Dedifferentiated amniotic fluid mesenchymal stem cell (primary cell): Measurements from ENCODE around the gene FAM25A.
"Not testable (repeated sequence)": the region's sequence is repeated elsewhere in the genome, so short reads cannot be mapped to it uniquely, and the experiment has no call there.

Experiments
- DNase-seq: peaks from one replicate; pipeline ENCODE4 v3.0.0-alpha.2; 2016; ENCODE audit errors: extremely low spot score

The FAM25A gene

DNA sequence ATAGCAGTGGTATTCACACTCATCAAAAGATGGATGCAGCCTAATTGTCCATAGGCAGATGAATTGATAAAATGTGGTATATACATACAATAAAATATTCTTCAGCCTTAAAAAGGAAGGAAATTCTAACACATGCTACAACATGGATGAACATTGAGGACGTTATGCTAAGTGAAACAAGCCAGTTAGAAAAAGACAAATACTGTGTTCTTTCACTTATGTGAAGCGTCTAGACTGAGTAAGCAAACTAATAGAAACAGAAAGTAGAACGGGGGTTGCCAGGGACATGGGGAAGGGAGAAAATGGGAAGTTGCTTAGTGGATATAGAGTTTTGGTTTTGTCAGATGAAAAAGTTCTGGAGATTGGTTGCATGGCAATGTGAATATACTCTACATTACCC lies 6.6 kb upstream of the FAM25A start:
- not testable (repeated sequence) for DNase-seq

GRCh38 chr10:87014986-87015716 lies 4.9 kb upstream of the FAM25A start:
- DNase-seq, result not testable (repeated sequence)

DNA sequence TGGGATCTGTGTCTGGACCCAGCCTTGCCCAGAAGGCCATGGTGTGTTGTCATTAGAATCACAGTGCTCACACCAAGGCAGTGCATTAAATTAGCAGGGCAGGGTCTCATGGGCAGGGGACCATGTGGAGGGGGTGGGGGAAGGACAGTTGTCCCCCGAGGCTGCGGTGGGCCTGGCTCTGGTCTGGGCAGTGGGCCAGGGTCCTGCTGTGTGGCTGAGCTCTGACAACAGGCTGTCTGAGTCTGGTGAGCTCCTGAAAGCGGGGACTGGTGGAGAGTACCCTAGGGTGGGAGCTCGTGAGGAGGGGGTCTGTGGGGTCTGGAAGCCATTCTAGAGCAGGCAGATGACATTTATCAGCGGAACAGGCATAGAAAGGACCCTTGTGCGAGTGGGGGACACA lies 2.0 kb upstream of the FAM25A start:
- DNase-seq, result not testable (repeated sequence)

- not testable (repeated sequence) for DNase-seq
Measured at GRCh38 chr10:87019066-87019465, 1.0 kb upstream of the FAM25A start.

DNA sequence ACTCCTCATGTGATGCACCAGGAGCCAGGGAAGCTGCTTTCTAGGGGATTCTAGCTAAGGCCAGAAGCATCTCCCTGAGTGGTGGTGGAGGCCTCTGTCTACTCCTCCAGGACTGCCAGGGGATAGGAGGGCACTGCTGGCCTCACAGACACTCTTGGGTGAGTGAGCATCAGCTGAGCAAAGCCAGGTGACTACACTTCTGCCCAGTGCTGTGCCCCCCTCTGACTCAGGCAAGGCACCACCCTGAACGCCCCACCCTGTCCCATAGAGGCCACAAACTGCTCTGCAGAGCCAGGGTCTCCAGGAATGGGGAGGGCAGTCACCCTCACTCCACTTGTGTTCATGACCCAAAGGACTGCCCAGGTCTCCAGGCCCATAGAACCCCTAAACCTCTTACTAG lies 590 bp upstream of the FAM25A start:
- not testable (repeated sequence) for DNase-seq

DNA sequence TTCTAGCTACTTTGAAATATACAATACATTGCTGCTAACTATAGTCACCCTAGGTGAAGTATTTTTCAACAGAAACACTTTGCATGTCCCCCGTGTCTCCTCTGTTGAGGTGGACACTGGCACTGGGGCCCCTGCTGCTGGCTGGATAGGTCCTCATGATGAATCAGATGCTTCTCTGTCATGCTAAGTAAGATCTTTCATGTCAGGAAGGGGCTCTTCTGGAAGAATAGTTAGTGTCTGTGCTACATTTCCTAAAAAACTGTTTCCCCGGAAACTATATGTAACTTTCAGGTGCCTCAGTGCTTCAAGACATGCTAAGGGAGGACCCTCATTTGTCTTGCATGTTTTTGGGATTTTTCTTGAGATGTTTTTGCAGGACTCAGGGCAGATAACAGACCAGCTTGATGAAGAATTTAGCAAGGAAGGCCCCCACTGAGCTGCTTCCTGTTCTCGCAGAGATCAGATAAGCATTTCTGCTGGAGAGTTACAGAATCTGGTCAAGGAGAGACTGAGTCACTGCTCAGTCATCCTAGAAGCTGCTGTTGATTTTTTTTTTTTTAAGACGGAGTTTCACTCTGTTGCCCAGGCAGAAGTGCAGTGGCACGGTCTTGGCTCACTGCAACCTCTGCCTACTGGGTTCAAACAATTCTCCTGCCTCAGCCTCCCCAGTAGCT lies 5.3 kb downstream of the FAM25A start:
- DNase-seq, result peak; percentile 67

DNA sequence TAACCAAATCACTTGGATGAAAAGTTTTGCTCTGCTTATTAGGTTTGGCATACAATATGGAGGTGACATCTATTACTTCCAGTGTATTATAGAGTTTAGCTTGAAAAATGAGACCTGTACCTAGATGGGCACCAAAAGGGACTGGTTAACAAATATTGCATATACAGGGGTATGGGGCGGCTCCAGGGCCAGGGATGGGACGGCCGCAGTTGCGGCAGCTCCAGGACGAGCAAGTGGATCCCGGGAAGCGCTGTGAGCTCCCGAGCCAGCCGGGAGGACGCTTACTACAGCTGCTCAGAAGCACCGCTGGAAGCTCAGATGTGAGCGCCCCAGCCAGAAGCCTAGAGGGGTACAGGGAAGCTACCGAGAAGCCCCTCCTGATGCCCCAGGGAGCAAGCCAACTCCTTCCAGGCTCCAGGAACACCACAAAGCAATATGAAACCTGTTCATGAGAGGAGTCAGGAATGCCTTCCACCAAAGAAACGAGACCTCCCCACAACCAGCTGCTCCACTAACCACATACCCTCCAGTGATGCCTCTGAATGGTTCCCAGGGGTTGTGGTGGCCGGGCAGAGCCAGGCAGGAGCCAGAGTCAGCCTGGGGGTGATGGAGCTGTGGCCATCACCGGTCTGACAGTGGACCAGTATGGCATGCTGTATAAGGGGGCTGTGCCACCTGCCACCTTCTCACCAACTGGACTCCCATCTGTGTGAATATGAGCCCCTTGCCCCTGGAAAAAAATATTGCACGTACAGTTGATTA lies 6.8 kb downstream of the FAM25A start:
- not testable (repeated sequence) for DNase-seq

DNA sequence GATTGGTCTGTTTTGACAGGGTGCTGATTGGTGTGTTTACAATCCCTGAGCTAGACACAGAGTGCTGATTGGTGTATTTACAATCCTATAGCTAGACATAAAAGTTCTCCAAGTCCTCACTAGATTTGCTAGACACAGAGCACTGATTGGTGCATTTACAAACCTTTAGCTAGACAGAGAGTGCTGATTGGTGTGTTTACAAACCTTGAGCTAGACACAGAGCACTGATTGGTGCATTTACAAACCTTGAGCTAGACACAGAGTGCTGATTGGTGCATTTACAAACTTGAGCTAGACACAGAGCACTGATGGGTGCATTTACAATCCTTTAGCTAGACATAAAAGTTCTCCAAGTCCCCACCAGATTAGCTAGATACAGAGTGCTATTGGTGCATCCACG lies 10.3 kb downstream of the FAM25A start:
- DNase-seq, result not testable (repeated sequence)

- DNase-seq, result no peak
Measured at GRCh38 chr10:87030912-87031635, 11.0 kb downstream of the FAM25A start.

DNA sequence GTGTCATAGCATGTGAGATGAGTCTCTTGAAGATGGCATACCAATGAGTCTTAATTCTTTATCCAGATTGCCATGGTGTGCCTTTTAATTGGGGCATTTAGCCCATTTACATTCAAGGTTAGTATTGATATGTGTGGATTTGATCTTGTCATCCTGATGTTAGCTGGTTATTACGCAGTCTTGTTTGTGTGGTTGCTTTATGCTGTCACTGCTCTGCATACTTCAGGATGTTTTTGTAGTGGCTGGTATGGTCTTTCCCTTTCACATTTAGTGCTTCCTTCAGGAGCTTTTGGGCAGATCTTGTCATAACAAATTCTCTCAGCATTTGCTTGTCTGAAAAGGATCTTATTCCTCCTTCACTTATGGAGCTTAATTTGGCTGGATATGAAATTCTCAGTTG lies 16.5 kb downstream of the FAM25A start:
- DNase-seq, result no peak

DNA sequence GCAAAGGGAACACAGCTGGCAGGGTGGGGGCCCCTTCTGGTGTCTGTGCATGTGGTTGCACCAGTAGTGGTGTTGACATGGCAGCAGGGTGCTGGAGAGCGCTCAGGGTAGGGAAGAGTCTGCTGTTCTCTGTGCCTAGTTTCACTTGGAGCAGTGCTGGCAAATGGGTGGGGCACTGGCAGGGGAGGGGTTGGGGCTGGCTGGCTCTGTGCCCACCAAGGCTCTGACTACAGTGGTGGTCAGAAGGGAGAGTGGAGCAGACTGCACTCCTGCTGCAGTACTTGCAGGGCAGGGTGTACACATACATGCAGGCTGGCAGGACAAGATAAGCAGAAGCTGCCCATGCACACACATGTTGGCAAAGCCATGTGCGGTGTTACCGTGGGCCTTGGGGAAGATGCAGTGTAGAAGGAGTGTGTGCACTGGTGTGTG lies 18.2 kb downstream of the FAM25A start:
- DNase-seq, result no peak

DNA sequence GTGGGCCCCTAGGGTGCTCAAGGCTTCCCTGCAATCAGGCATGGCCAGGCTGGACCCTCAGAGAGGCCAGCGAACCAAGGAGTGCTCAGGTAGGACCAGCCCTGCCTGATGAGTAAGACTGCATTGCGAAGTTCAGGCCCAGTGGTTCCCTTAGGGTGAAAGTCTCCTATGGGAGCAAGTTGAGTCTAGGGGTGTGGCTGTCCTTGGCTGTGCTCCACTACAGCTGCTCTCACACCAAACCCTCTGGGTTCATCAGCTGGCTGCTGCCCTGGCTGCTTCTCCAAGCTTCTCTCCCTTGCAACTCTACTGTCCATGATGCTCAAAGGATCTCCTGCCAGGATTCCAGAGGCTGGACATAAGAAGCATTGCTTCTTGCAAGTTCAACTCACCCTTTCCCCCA lies 18.7 kb downstream of the FAM25A start:
- DNase-seq, result no peak

DNA sequence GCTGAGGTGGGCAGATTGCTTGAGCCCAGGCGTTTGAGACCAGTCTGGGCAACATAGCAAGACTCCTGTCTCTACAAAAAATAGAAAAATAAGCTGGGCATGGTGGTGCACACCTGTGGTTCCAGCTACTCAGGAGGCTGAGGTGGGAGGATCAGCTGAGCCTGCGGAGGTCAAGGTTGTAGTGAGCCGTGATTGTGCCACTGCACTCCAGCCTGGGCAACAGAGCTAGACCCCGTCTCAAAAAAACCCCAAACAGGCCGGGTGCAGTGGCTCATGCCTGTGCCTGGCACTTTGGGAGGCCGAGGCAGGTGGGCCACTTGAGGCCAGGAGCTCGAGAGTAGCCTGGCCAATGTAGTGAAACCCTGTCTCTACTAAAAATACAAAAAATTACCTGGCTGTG lies 23.5 kb downstream of the FAM25A start:
- not testable (repeated sequence) for DNase-seq

- DNase-seq, result no peak
Measured at GRCh38 chr10:87045434-87045938, 25.4 kb downstream of the FAM25A start.

GRCh38 chr10:87053111-87053510 lies 33.0 kb downstream of the FAM25A start:
- DNase-seq, result no peak

DNA sequence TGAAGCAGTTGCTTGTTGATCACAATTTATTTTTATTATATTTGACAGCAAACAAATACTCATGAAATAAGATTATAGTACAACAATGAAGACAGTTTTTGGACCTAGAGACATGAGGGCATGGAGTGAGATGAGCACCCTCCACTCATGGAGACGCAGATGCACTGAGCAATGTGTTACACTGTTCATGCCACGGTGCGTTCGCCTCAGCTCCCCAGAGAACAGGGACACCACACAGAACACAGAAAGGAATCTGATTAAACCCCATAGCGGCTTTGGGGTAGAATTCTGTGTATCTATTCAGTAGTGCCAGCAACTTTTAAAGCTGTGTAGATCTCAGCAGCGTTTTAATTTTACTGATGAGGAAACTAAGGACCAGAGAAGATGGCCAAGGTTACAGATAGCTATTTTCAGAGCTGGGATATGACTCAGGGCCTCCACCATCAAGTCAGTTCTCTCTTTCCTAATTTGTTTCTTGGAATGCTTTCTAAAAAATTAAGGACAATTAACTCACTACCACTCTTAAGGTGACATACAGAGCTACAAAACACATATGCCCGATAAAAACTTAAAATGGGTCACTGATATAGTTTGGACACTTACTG lies 33.6 kb downstream of the FAM25A start:
- DNase-seq, result no peak

GRCh38 chr10:87054373-87055295 lies 34.5 kb downstream of the FAM25A start:
- no peak for DNase-seq

DNA sequence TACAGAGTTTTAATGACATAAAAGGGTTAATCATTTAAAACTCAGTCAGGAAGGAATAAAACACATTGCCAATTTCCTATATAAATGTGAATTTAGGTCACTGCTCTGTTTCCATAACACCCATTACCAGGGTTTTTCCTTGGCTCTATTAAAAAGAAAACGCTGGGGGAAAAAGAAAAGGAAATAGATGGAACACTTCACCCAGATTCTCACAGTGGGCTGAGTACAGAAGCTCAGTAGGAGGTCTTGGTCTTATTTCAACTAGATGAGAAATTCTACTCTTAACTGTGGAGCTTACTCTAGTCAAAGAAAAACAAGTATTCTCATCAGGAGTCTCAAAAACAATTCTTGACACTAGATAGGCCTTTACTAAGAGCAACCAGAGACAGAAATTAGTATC lies 38.1 kb downstream of the FAM25A start:
- DNase-seq, result no peak

DNA sequence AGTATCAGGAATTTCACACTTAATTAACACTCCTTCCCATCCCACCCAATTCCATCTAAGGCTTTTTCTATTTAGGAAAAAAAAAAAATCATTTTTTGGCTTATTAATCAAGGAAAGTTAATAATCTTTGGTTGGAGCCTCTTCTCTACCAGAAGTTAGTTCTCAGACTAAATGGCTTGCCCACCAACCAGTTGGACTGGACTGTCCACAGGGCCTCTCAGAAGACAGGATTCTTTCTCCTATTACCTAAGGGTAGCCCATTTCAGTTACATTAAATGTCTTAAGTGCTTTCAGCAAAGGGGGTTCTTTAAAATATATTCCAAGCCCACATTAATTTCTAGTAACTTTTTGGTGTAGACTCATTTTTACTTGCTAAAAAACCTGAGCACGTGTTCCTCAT lies 39.3 kb downstream of the FAM25A start:
- no peak for DNase-seq

GRCh38 chr10:87060280-87060928 lies 40.3 kb downstream of the FAM25A start:
- DNase-seq, result no peak
